H9 (cell line): Measurements from ENCODE around the gene PDZD2. TPM values are rescaled to one million over a fixed set of nuclear protein-coding genes. Genes with fewer than 3 reads are reported as not detected.

Source experiments
- DNase-seq: peaks from one replicate; pipeline ENCODE4 v3.0.0-alpha.2; 2017
- H2AFZ ChIP-seq: one replicate; pipeline ENCODE4 v1.6.1; 2013; ENCODE audit warnings: mild to moderate bottlenecking, low read length, control low read depth, moderate library complexity
- H2AK5ac ChIP-seq: 2 replicates; pipeline ENCODE4 v1.6.1; 2013; ENCODE audit warnings: low read length, control low read depth, mixed read lengths; ENCODE audit not compliant: insufficient read length
- H2BK120ac ChIP-seq: one replicate; pipeline ENCODE4 v1.6.1; 2013; ENCODE audit warnings: low read depth, mild to moderate bottlenecking, low read length, control low read depth, inconsistent platforms; ENCODE audit not compliant: poor library complexity, severe bottlenecking
- H2BK12ac ChIP-seq: 2 replicates; pipeline ENCODE4 v1.6.1; 2013; ENCODE audit warnings: low read length, control low read depth, mixed read lengths, low read depth; ENCODE audit not compliant: insufficient read length
- H2BK15ac ChIP-seq: 2 replicates; pipeline ENCODE4 v1.6.1; 2013; ENCODE audit warnings: low read depth, low read length, control low read depth
- H2BK20ac ChIP-seq: one replicate; pipeline ENCODE4 v1.6.1; 2013; ENCODE audit warnings: low read depth, mild to moderate bottlenecking, low read length, control low read depth, inconsistent platforms; ENCODE audit not compliant: poor library complexity, severe bottlenecking
- H2BK5ac ChIP-seq: 2 replicates; pipeline ENCODE4 v1.6.1; 2013; ENCODE audit warnings: low read length, control low read depth, mixed read lengths; ENCODE audit not compliant: insufficient read length
- H3K14ac ChIP-seq: 2 replicates; pipeline ENCODE4 v1.6.1; 2013; ENCODE audit warnings: low read length, control low read depth; ENCODE audit not compliant: insufficient read depth
- H3K18ac ChIP-seq: 2 replicates; pipeline ENCODE4 v1.6.1; 2013; ENCODE audit warnings: low read depth, mild to moderate bottlenecking, mixed read lengths, low read length, control low read depth; ENCODE audit not compliant: insufficient read length
- H3K23ac ChIP-seq: 2 replicates; pipeline ENCODE4 v1.6.1; 2013; ENCODE audit warnings: low read length, control low read depth, mixed read lengths, low read depth; ENCODE audit not compliant: insufficient read length
- H3K23me2 ChIP-seq: 2 replicates; pipeline ENCODE4 v1.6.1; 2013; ENCODE audit warnings: low read depth, mild to moderate bottlenecking, mixed read lengths, low read length, control low read depth; ENCODE audit not compliant: insufficient read length, poor library complexity, severe bottlenecking
- H3K27ac ChIP-seq: 2 replicates; pipeline ENCODE4 v1.5.1; 2013; ENCODE audit warnings: low read length, control low read depth, mixed read lengths, low read depth; ENCODE audit not compliant: insufficient read length
- H3K27me3 ChIP-seq: 2 replicates; pipeline ENCODE4 v1.6.1; 2013; ENCODE audit warnings: low read length, control low read depth, inconsistent platforms; ENCODE audit not compliant: insufficient read depth
- H3K4ac ChIP-seq: 2 replicates; pipeline ENCODE4 v1.6.1; 2013; ENCODE audit warnings: low read depth, mild to moderate bottlenecking, control low read depth, inconsistent platforms, low read length, moderate library complexity
- H3K4me1 ChIP-seq: 2 replicates; pipeline ENCODE4 v1.6.1; 2013; ENCODE audit warnings: low read length, control low read depth, inconsistent platforms; ENCODE audit not compliant: insufficient read depth
- H3K4me2 ChIP-seq: 2 replicates; pipeline ENCODE4 v1.6.1; 2013; ENCODE audit warnings: low read length, control low read depth, mixed read lengths; ENCODE audit not compliant: insufficient read length, insufficient read depth
- H3K56ac ChIP-seq: 2 replicates; pipeline ENCODE4 v1.6.1; 2013; ENCODE audit warnings: low read depth, mild to moderate bottlenecking, mixed read lengths, low read length, control low read depth; ENCODE audit not compliant: insufficient read length
- H3K79me1 ChIP-seq: 2 replicates; pipeline ENCODE4 v1.6.1; 2013; ENCODE audit warnings: low read depth, mild to moderate bottlenecking, moderate library complexity, low read length, control low read depth, inconsistent platforms; ENCODE audit not compliant: insufficient read depth, poor library complexity, severe bottlenecking
- H3K79me2 ChIP-seq: 2 replicates; pipeline ENCODE4 v1.6.1; 2013; ENCODE audit warnings: low read length, control low read depth, inconsistent platforms; ENCODE audit not compliant: insufficient read depth
- H3K9ac ChIP-seq: 2 replicates; pipeline ENCODE4 v1.6.1; 2013; ENCODE audit warnings: low read length, control low read depth, mixed read lengths; ENCODE audit not compliant: insufficient read length; ENCODE audit errors: extremely low read depth
- H3K9me3 ChIP-seq: one replicate; pipeline ENCODE4 v1.6.1; 2013; ENCODE audit warnings: low read depth, low read length, inconsistent platforms; ENCODE audit not compliant: control insufficient read depth
- H3T11ph ChIP-seq: one replicate; pipeline ENCODE4 v1.6.1; 2013; ENCODE audit warnings: mild to moderate bottlenecking, low read length, control low read depth, inconsistent platforms
- H4K20me1 ChIP-seq: one replicate; pipeline ENCODE4 v1.6.1; 2013; ENCODE audit not compliant: control insufficient read depth, insufficient read length, insufficient read depth
- H4K5ac ChIP-seq: 2 replicates; pipeline ENCODE4 v1.6.1; 2013; ENCODE audit warnings: low read depth, mild to moderate bottlenecking, mixed read lengths, low read length, control low read depth; ENCODE audit not compliant: insufficient read length
- H4K8ac ChIP-seq: replicated peaks from 2 replicates; pipeline ENCODE4 v1.6.1; 2013; ENCODE audit warnings: low read length, control low read depth, mixed read lengths, low read depth; ENCODE audit not compliant: insufficient read length
- H4K91ac ChIP-seq: 2 replicates; pipeline ENCODE4 v1.6.1; 2013; ENCODE audit warnings: low read depth, mild to moderate bottlenecking, moderate library complexity, mixed read lengths, low read length, control low read depth; ENCODE audit not compliant: insufficient read length
- H3K27ac Mint-ChIP-seq, 3 experiments: 2 replicates in 2 of 3; 3 replicates in 1 of 3; pipeline ENCODE4 v1.8.0; 2020 to 2021; ENCODE audit warnings: mixed read lengths in 3 of 3, mild to moderate bottlenecking in 1 of 3, moderate library complexity in 1 of 3
- H3K27me3 Mint-ChIP-seq: 2 replicates; pipeline ENCODE4 v1.8.0; 2021; ENCODE audit warnings: low read depth, mild to moderate bottlenecking, moderate library complexity, mixed read lengths
- H3K36me3 Mint-ChIP-seq, 3 experiments: 2 replicates in 2 of 3; 3 replicates in 1 of 3; pipeline ENCODE4 v1.8.0; 2020 to 2021; ENCODE audit warnings: low read depth in 3 of 3, mixed read lengths in 3 of 3; ENCODE audit not compliant: insufficient read depth in 1 of 3
- H3K4me1 Mint-ChIP-seq, 2 experiments: 2 replicates each; pipeline ENCODE4 v1.8.0; 2020; ENCODE audit warnings: mixed read lengths in 2 of 2
- H3K4me3 Mint-ChIP-seq, 2 experiments: 2 replicates in 1 of 2; 3 replicates in 1 of 2; pipeline ENCODE4 v1.8.0; 2020 to 2021; ENCODE audit warnings: mild to moderate bottlenecking in 2 of 2, mixed read lengths in 2 of 2, moderate library complexity in 1 of 2
- H3K9me3 Mint-ChIP-seq, 2 experiments: 2 replicates in 1 of 2; 3 replicates in 1 of 2; pipeline ENCODE4 v1.8.0; 2020; ENCODE audit warnings: mild to moderate bottlenecking in 2 of 2, mixed read lengths in 2 of 2, moderate library complexity in 1 of 2
- CTCF ChIP-seq: fragments of 200-600 bp; sonication (generic); conservative IDR thresholded peaks from 3 replicates; pipeline ENCODE4 v1.8.0; 2021; ENCODE audit warnings: antibody characterized with exemption, mild to moderate bottlenecking
- WGBS: extraction: QIAGEN DNeasy Blood & Tissue Kit; methylation state at CpG from one replicate; pipeline ENCODE4 v1.1.7; 2013; ENCODE audit warnings: missing lambda C conversion rate, low lambda C conversion rate, mixed read lengths; ENCODE audit not compliant: insufficient read length; ENCODE audit errors: extremely low coverage; 5-methylcytosine and 5-hydroxymethylcytosine counted together
- total RNA-seq: library from RNA; stranded (reverse); gene quantifications from 2 replicates; pipeline ENCODE4 v1.2.1, GENCODE V29; 2021

The PDZD2 gene
- total RNA-seq, 1 experiment from 2014 or later = 9.9 TPM

GRCh38 chr5:31781772-31782171 lies 142.8 kb downstream of the PDZD2 start:
- Histone ChIP-seq H3K79me1 (no peaks in the 10 kb centered on the region), H4K20me1 (no peaks in the 10 kb centered on the region), H2BK5ac (no peak overlapping the region), H4K91ac (no peak overlapping the region), H2BK12ac (no peak overlapping the region), H2AK5ac (no peak overlapping the region), H2BK20ac (no peak overlapping the region), H3K14ac (no peak overlapping the region), H3K23ac (no peak overlapping the region), H3K79me2 (no peaks in the 10 kb centered on the region), H2BK15ac (no peak overlapping the region), H3T11ph (no peak overlapping the region), H3K9me3 (no peaks in the 10 kb centered on the region), H3K4ac (no peak overlapping the region), H4K5ac (no peak overlapping the region), H2BK120ac (no peak overlapping the region), H2AFZ (no peak overlapping the region), H3K4me1 (no peaks in the 10 kb centered on the region), H3K4me2 (no peak overlapping the region), H3K56ac (no peak overlapping the region), H4K8ac (no peak overlapping the region), H3K9ac (no peak overlapping the region), H3K23me2 (no peaks in the 10 kb centered on the region), H3K27me3 (no peaks in the 10 kb centered on the region), H3K27ac (no peak overlapping the region), H3K18ac (no peak overlapping the region)
- H3K27me3 Mint-ChIP-seq = no peaks in the 10 kb centered on the region; the same call in 1 of the 2 replicates
- peaks cover 10 to 11% of the 10 kb centered on the region in 2 experiments for H3K4me1 Mint-ChIP-seq
- DNase-seq = no peak
- no CpG with 5 or more reads among the region's 5 CpGs for WGBS
- TF ChIP-seq CTCF = no peak
- H3K27ac Mint-ChIP-seq = no peak overlapping the region
- H3K36me3 Mint-ChIP-seq = peaks cover 3 to 11% (median 6%) of the 10 kb centered on the region in 3 experiments; a peak in 4 of 7 replicates
- H3K4me3 Mint-ChIP-seq = no peak overlapping the region
- H3K9me3 Mint-ChIP-seq = peaks cover 11 to 18% of the 10 kb centered on the region in 2 experiments
